K562 (cell line): ENCODE measurements around the gene MAML1. TPM values are rescaled to one million over a fixed set of nuclear protein-coding genes. Genes with fewer than 3 reads are reported as not detected.

ENCODE experiments used
- AFF4 ChIP-seq: sonication (generic); formaldehyde crosslinking; IDR thresholded peaks from 2 replicates; pipeline ENCODE4 v1.8.0; 2023; ENCODE audit warnings: mild to moderate bottlenecking, missing genetic modification reagents
- ATF3 ChIP-seq, 2 experiments: fragments of 450-650 bp in 1 of 2; sonication (generic) in 1 of 2; formaldehyde crosslinking in 1 of 2; IDR thresholded peaks in 1 of 2; conservative IDR thresholded peaks in 1 of 2; 2 replicates each; pipeline versions ENCODE4 v1.6.1 to v1.8.1; 2016 to 2023; ENCODE audit warnings: mild to moderate bottlenecking in 2 of 2, moderate library complexity in 2 of 2, inconsistent platforms in 1 of 2, missing genetic modification reagents in 1 of 2
- CBFA2T2 ChIP-seq: fragments of 450-650 bp; conservative IDR thresholded peaks from 2 replicates; pipeline ENCODE4 v1.6.1; 2017; ENCODE audit warnings: mild to moderate bottlenecking
- CTBP1 ChIP-seq: fragments of 450-650 bp; IDR thresholded peaks from 2 replicates; pipeline ENCODE4 v1.6.1; 2016; ENCODE audit warnings: borderline replicate concordance
- EZH2 ChIP-seq: IDR thresholded peaks from 2 replicates; pipeline ENCODE4 v1.6.1; 2012; ENCODE audit warnings: low read depth, mild to moderate bottlenecking, inconsistent platforms, low read length, borderline replicate concordance
- FOS ChIP-seq: IDR thresholded peaks from 3 replicates; pipeline ENCODE4 v1.6.1; 2011; ENCODE audit not compliant: insufficient read length; ENCODE audit errors: extremely low read depth
- HMGN3 ChIP-seq: IDR thresholded peaks from 2 replicates; pipeline ENCODE4 v1.6.1; 2011; ENCODE audit warnings: borderline replicate concordance, low read depth, mild to moderate bottlenecking, mixed read lengths, low read length; ENCODE audit not compliant: insufficient read length; ENCODE audit errors: extremely low read depth
- KDM1A ChIP-seq, 2 experiments: fragments of 450-650 bp; IDR thresholded peaks; 2 replicates each; pipeline ENCODE4 v1.6.1; 2016; ENCODE audit warnings: mild to moderate bottlenecking in 2 of 2
- NFIC ChIP-seq: fragments of 450-650 bp; IDR thresholded peaks from 2 replicates; pipeline ENCODE4 v1.6.1; 2017; ENCODE audit warnings: mild to moderate bottlenecking, inconsistent platforms
- NR2C1 ChIP-seq, 2 experiments: fragments of 450-650 bp; IDR thresholded peaks; 2 replicates each; pipeline ENCODE4 v1.6.1; 2017; ENCODE audit warnings: mild to moderate bottlenecking in 2 of 2, antibody characterized with exemption in 1 of 2, inconsistent platforms in 1 of 2, missing compliant biosample characterization in 1 of 2, missing genetic modification characterization in 1 of 2
- PHF21A ChIP-seq: fragments of 450-650 bp; IDR thresholded peaks from 2 replicates; pipeline ENCODE4 v1.6.1; 2017; ENCODE audit warnings: low read depth, borderline replicate concordance
- RAD21 ChIP-seq, 2 experiments: fragments of 250-450 bp in 1 of 2; fragments of 450-650 bp in 1 of 2; sonication (Bioruptor Pico) in 1 of 2; formaldehyde crosslinking in 1 of 2; IDR thresholded peaks in 1 of 2; conservative IDR thresholded peaks in 1 of 2; 2 replicates each; pipeline versions ENCODE4 v1.4.0 to v1.8.0; 2020 to 2022; ENCODE audit warnings: mild to moderate bottlenecking in 2 of 2, moderate library complexity in 1 of 2
- SRSF3 ChIP-seq: fragments of 200-400 bp; formaldehyde crosslinking; IDR thresholded peaks from 2 replicates; pipeline ENCODE4 v1.6.1; 2016; ENCODE audit warnings: mild to moderate bottlenecking, low read length, moderate library complexity; ENCODE audit not compliant: insufficient read depth
- XRCC3 ChIP-seq: fragments of 450-650 bp; IDR thresholded peaks from 2 replicates; pipeline ENCODE4 v1.6.1; 2017; ENCODE audit warnings: mild to moderate bottlenecking, moderate library complexity
- ZC3H11A ChIP-seq: IDR thresholded peaks from 2 replicates; pipeline ENCODE4 v1.6.1; 2012; ENCODE audit warnings: low read depth, low read length, improper control_type of control experiment
- ZNF121 ChIP-seq: sonication (generic); formaldehyde crosslinking; conservative IDR thresholded peaks from 2 replicates; pipeline ENCODE4 v1.8.0; 2022; ENCODE audit warnings: missing genetic modification reagents
- ZNF592 ChIP-seq: fragments of 450-650 bp; IDR thresholded peaks from 2 replicates; pipeline ENCODE4 v1.6.1; 2017; ENCODE audit warnings: antibody characterized with exemption, mild to moderate bottlenecking
- polyA plus RNA-seq, 8 experiments: library from polyadenylated mRNA; depleted of rRNA in 4 of 8; stranded (reverse) in 5 of 8; unstranded in 3 of 8; fragments of >200 nt; fragmentation: Nextera tagmentation in 2 of 8; fragmentation: Illumina TruSeq in 1 of 8; extraction: Ambion mirVana in 2 of 8; extraction: Trizol in 1 of 8; gene quantifications; 2 replicates each; pipeline versions ENCODE4 v1.2.1 to v1.2.3, GENCODE V29; 2011 to 2014; ENCODE audit warnings: inconsistent platforms in 1 of 8, missing spikeins in 1 of 8
- total RNA-seq, 7 experiments: library from RNA; depleted of rRNA in 6 of 7; stranded (reverse); fragments of >200 nt in 6 of 7; fragmentation: Illumina TruSeq in 2 of 7; extraction: Trizol in 2 of 7; gene quantifications; 2 replicates each; pipeline versions ENCODE4 v1.2.1 to v1.2.3, GENCODE V29; 2011 to 2021; ENCODE audit warnings: low replicate concordance in 1 of 7

Gene MAML1
- total and polyA plus RNA-seq, 9 of the 15 experiments (the other 6 are each of a cell fraction or from before 2014, with no cell fraction given) = 0.32 to 18.4 (median 7.0) TPM

- TF ChIP-seq FOS (no peak), XRCC3 (no peak), SRSF3 (no peak), ATF3 (IDR thresholded peaks at IDR 0.05) (no peak), ATF3 (CRISPR knock-in tag; conservative IDR thresholded peaks at IDR 0.05) (no peak), HMGN3 (no peak), PHF21A (no peak), NFIC (no peak), ZNF592 (peak; percentile 33; the same call in 1 of the 2 replicates), ZNF121 (CRISPR knock-in tag) (no peak), NR2C1 (IDR thresholded peaks at IDR 0.05) (no peak), NR2C1 (tag; IDR thresholded peaks at IDR 0.05) (no peak), RAD21 (CRISPR knock-in tag; conservative IDR thresholded peaks at IDR 0.05 in 1 of 2, IDR thresholded peaks at IDR 0.05 in 1 of 2) (no peak), ZC3H11A (no peak), CBFA2T2 (no peak), AFF4 (CRISPR knock-in tag) (no peak), EZH2 (no peak), KDM1A (IDR thresholded peaks at IDR 0.05) (no peak; a peak in 1 of 4 replicates), CTBP1 (peak; percentile 86)
Observed at GRCh38 chr5:179762079-179762780, 29.6 kb downstream of the MAML1 start (continued).
